ENCODE results near the gene IGFL1.
"Not testable (repeated sequence)": the region's sequence is repeated elsewhere in the genome, so short reads cannot be mapped to it uniquely, and the experiment has no call there.

Gene IGFL1

DNA sequence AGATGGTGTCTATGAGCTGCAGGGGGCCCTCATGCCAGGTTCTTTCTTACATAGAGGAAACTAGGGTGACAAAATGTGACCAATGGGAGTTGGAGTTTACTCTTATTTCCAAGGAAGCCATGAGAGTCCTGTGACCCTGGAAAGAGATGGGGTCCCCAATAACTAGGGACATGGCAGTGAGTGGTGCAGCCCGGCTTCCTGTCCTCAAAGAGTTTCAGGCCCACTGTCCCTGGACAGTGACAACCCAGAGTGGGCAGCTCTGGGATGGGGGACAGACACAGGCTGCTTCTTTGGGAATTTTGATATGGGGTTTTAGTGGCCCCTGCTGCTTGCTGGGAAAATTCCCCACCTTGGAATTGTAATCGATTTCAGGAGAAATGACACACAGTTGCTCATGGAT, 8.4 kb upstream of the IGFL1 start:
- Histone ChIP-seq H3K4me3 (ENCODE audit: low read depth in 1 of 2, low read length in 2 of 2) (no peak overlapping the region), H3K27ac (ENCODE audit: low read depth, low read length) (no peak overlapping the region), H3K9me3 (ENCODE audit: control insufficient read depth in 1 of 2, low read length in 2 of 2) (no peaks in the 10 kb centered on the region), H3K27me3 (ENCODE audit: control insufficient read depth in 1 of 2, insufficient read depth in 2 of 2, low read length in 2 of 2) (no peaks in the 10 kb centered on the region), H3K4me1 (ENCODE audit: control insufficient read depth in 1 of 2, insufficient read depth in 2 of 2, low read length in 2 of 2) (no peaks in the 10 kb centered on the region), H3K9ac (ENCODE audit: low read depth in 1 of 2, low read length in 2 of 2) (no peak overlapping the region), H3K36me3 (ENCODE audit: control insufficient read depth in 1 of 2, insufficient read depth in 2 of 2, low read length in 2 of 2) (no peaks in the 10 kb centered on the region)

DNA sequence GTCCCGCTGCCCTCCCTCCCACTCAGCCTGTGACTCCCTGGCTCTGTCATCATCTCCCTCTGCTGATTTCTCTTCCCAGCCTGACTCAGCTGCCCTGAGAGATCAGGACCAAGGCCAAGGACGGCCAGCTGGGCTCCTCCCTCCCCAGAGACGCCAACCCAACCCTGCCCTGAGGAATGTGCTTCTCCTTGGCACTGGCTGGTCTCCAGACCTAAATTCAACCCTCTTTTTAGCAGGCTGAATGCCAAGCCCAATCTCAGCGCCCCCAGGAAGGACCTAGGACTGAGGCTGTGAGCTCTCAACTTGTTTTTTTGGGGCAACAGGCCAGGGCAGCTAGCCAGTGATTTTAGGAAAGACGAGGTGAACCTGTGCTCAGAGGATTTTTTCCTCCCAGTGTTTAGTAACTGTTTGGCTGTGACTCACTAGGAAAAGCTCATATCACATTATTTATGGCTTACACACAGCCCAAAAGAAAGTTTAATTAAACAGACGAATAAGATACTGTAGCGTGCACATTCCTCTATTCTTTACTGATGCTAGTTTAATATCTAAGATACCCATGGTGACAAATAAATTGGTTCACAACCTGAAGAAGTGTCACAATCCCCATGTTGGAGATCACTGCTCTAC, 7.4 kb upstream of the IGFL1 start:
- no peak overlapping the region for H3K27ac ChIP-seq (ENCODE audit: low read depth, low read length)

DNA sequence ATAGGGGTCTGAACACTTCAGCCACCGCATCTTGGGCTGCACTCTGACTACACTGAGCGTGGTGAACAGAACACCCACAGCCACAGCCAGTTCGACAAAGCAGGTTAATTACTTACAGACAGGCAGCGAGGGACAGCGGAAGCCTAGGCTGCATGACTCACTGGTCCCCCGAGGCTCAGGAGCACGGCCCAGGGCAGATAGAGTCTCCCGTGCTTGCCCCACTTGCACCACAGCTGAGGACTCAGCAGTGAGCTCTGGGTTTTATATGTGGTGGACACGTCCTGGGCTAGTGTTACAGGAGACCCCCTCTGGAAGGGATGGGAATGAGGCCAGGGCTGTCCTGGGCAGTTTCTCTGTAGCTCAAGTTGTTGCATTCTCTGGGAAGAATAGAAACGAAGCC, 5.8 kb upstream of the IGFL1 start:
- H3K27me3 ChIP-seq (ENCODE audit: control insufficient read depth in 1 of 2, insufficient read depth in 2 of 2, low read length in 2 of 2); H3K9ac ChIP-seq (ENCODE audit: low read depth in 1 of 2, low read length in 2 of 2); H3K4me1 ChIP-seq (ENCODE audit: control insufficient read depth in 1 of 2, insufficient read depth in 2 of 2, low read length in 2 of 2); H3K27ac ChIP-seq (ENCODE audit: low read depth, low read length); H3K9me3 ChIP-seq (ENCODE audit: control insufficient read depth in 1 of 2, low read length in 2 of 2); H3K36me3 ChIP-seq (ENCODE audit: control insufficient read depth in 1 of 2, insufficient read depth in 2 of 2, low read length in 2 of 2); H3K4me3 ChIP-seq (ENCODE audit: low read depth in 1 of 2, low read length in 2 of 2): not testable (repeated sequence)

More for the DNA sequence above, 7.4 kb upstream of the IGFL1 start:
- Histone ChIP-seq H3K9ac (ENCODE audit: low read depth in 1 of 2, low read length in 2 of 2) (no peak overlapping the region), H3K9me3 (ENCODE audit: control insufficient read depth in 1 of 2, low read length in 2 of 2) (no peaks in the 10 kb centered on the region), H3K36me3 (ENCODE audit: control insufficient read depth in 1 of 2, insufficient read depth in 2 of 2, low read length in 2 of 2) (no peaks in the 10 kb centered on the region), H3K4me3 (ENCODE audit: low read depth in 1 of 2, low read length in 2 of 2) (no peak overlapping the region), H3K27me3 (ENCODE audit: control insufficient read depth in 1 of 2, insufficient read depth in 2 of 2, low read length in 2 of 2) (peaks cover 0 to 4% of the 10 kb centered on the region in 2 donors), H3K4me1 (ENCODE audit: control insufficient read depth in 1 of 2, insufficient read depth in 2 of 2, low read length in 2 of 2) (no peaks in the 10 kb centered on the region)

DNA sequence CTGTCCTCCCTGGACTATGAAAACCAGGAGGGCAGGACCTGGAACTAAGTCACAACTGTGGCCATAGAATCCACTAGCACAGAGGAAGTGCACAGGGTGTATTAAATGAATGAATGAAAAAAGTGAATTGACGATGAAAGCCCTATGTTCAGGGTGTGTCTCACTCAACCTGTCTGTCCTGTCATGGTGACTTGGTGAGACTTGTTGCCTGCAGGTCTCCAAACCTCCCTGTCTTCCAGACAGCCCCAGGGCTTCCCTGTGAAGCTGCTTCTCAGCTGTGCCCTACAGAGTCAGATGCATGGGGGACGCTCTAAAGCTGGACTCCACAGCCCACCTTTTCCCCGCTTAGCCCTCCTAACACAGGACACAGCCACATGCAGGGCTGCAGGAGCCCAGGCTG, 4.8 kb upstream of the IGFL1 start:
- no peaks in the 10 kb centered on the region for H3K9me3 ChIP-seq (ENCODE audit: control insufficient read depth in 1 of 2, low read length in 2 of 2)
- H3K27me3 ChIP-seq (ENCODE audit: control insufficient read depth in 1 of 2, insufficient read depth in 2 of 2, low read length in 2 of 2) = peaks cover 0 to 6% of the 10 kb centered on the region in 2 donors
- no peak overlapping the region for H3K4me3 ChIP-seq (ENCODE audit: low read depth in 1 of 2, low read length in 2 of 2)
- H3K36me3 ChIP-seq (ENCODE audit: control insufficient read depth in 1 of 2, insufficient read depth in 2 of 2, low read length in 2 of 2) = no peaks in the 10 kb centered on the region
- H3K27ac ChIP-seq (ENCODE audit: low read depth, low read length) = no peak overlapping the region
- no peak overlapping the region for H3K9ac ChIP-seq (ENCODE audit: low read depth in 1 of 2, low read length in 2 of 2)
- no peaks in the 10 kb centered on the region for H3K4me1 ChIP-seq (ENCODE audit: control insufficient read depth in 1 of 2, insufficient read depth in 2 of 2, low read length in 2 of 2)

DNA sequence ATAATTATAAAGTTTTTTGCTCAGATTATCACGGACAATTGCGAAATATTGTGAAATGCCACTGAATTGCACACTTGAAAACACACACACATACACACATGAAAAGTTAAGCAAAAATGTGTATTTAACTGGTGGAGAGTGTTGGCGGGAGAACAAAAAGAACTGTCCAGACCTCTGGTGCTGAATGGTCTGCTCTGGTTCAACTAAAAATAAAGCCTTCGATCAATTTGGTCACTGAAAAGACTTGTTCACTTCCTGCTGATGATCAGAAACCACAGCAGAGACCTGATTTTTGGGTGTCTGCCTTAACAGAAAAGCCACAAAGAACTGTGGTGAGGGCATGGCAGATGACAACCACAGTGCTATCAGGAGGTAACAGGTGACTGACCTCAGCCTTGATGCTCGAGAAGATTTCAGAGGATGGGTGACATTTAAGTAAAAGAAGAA, 4.0 kb upstream of the IGFL1 start:
- no peak overlapping the region for H3K27ac ChIP-seq (ENCODE audit: low read depth, low read length)
- no peaks in the 10 kb centered on the region for H3K4me1 ChIP-seq (ENCODE audit: control insufficient read depth in 1 of 2, insufficient read depth in 2 of 2, low read length in 2 of 2)
- no peaks in the 10 kb centered on the region for H3K36me3 ChIP-seq (ENCODE audit: control insufficient read depth in 1 of 2, insufficient read depth in 2 of 2, low read length in 2 of 2)
- peaks cover 0 to 6% of the 10 kb centered on the region in 2 donors for H3K27me3 ChIP-seq (ENCODE audit: control insufficient read depth in 1 of 2, insufficient read depth in 2 of 2, low read length in 2 of 2)
- H3K9ac ChIP-seq (ENCODE audit: low read depth in 1 of 2, low read length in 2 of 2) = no peak overlapping the region
- H3K9me3 ChIP-seq (ENCODE audit: control insufficient read depth in 1 of 2, low read length in 2 of 2) = no peaks in the 10 kb centered on the region
- H3K4me3 ChIP-seq (ENCODE audit: low read depth in 1 of 2, low read length in 2 of 2) = no peak overlapping the region

DNA sequence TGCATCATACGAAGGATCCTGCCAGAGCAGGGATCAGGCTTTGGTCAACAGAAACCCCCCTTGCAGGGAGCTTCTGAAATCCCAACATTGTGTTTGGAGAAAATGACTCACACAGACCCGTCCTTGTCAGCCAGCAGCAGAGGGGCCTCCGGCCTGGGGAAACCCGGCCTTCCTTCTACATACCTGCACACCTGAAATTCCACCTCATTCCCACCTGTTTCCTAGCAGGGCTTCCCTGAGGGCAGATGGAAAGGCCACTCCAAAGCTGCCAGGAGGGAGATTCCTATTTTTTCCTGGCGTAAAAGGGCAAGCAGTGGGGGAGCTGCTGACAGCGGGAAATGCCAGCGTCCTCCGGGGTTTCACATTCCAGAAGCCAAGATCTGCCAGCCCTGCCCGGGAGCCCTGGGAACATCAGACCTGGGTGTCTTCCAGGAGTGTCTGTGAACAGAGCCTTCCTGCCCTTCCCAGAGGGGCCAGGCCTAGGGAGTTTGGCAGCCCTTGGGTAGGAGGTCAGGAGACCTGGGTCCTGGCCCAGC, 3.0 kb upstream of the IGFL1 start:
- H3K27ac ChIP-seq (ENCODE audit: low read depth, low read length) = no peak overlapping the region
- H3K36me3 ChIP-seq (ENCODE audit: control insufficient read depth in 1 of 2, insufficient read depth in 2 of 2, low read length in 2 of 2) = no peaks in the 10 kb centered on the region
- no peak overlapping the region for H3K4me3 ChIP-seq (ENCODE audit: low read depth in 1 of 2, low read length in 2 of 2)
- peaks cover 0 to 8% of the 10 kb centered on the region in 2 donors for H3K27me3 ChIP-seq (ENCODE audit: control insufficient read depth in 1 of 2, insufficient read depth in 2 of 2, low read length in 2 of 2)
- H3K4me1 ChIP-seq (ENCODE audit: control insufficient read depth in 1 of 2, insufficient read depth in 2 of 2, low read length in 2 of 2) = no peaks in the 10 kb centered on the region
- no peak overlapping the region for H3K9ac ChIP-seq (ENCODE audit: low read depth in 1 of 2, low read length in 2 of 2)
- H3K9me3 ChIP-seq (ENCODE audit: control insufficient read depth in 1 of 2, low read length in 2 of 2) = no peaks in the 10 kb centered on the region

DNA sequence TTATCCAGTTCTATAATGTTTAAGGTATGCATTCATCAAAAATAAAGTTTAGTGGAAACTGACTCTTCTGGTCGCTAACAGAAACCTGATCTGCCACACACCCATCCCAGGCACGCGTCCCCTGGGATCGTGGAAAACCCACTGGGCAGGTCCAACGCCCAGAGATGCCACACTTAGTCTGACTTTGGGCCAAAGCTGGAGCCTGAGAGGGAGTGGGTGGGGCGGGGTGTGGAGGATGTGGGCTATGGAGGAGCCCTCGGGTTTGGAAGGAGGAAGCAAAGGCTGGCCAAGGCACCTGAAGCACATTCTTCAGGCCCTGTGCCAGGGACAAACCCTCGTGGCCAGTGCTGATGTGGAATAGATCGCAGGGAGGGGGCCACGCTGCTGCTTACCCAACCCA, 2.5 kb downstream of the IGFL1 start:
- Histone ChIP-seq H3K27ac (ENCODE audit: low read depth, low read length) (no peak overlapping the region), H3K4me3 (ENCODE audit: low read depth in 1 of 2, low read length in 2 of 2) (no peak overlapping the region), H3K9ac (ENCODE audit: low read depth in 1 of 2, low read length in 2 of 2) (no peak overlapping the region), H3K4me1 (ENCODE audit: control insufficient read depth in 1 of 2, insufficient read depth in 2 of 2, low read length in 2 of 2) (no peaks in the 10 kb centered on the region), H3K36me3 (ENCODE audit: control insufficient read depth in 1 of 2, insufficient read depth in 2 of 2, low read length in 2 of 2) (no peaks in the 10 kb centered on the region), H3K9me3 (ENCODE audit: control insufficient read depth in 1 of 2, low read length in 2 of 2) (no peaks in the 10 kb centered on the region), H3K27me3 (ENCODE audit: control insufficient read depth in 1 of 2, insufficient read depth in 2 of 2, low read length in 2 of 2) (peaks cover 0 to 5% of the 10 kb centered on the region in 2 donors)

DNA sequence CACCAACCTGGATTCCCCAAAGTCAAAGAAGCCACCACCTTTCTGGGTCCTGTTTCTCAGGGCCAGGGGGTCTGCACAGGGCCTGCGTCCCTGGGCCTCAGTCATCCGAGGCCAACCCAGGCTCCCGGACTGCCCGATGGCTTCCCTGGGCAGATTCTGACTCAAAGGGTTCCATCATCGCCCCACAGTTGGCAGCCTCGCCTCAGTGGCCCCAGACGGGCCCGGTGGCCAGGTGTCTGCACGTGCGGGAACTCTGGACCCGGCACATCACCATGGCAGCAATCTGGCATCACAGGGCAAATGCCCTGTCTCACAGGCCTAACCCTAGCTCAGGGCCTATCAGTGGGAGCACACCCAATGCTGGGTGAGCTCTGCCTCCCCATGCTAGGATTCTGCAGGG, 2.9 kb downstream of the IGFL1 start:
- Histone ChIP-seq H3K4me3 (ENCODE audit: low read depth in 1 of 2, low read length in 2 of 2) (no peak overlapping the region), H3K27me3 (ENCODE audit: control insufficient read depth in 1 of 2, insufficient read depth in 2 of 2, low read length in 2 of 2) (peaks cover 0 to 3% of the 10 kb centered on the region in 2 donors), H3K9me3 (ENCODE audit: control insufficient read depth in 1 of 2, low read length in 2 of 2) (no peaks in the 10 kb centered on the region), H3K36me3 (ENCODE audit: control insufficient read depth in 1 of 2, insufficient read depth in 2 of 2, low read length in 2 of 2) (no peaks in the 10 kb centered on the region), H3K4me1 (ENCODE audit: control insufficient read depth in 1 of 2, insufficient read depth in 2 of 2, low read length in 2 of 2) (no peaks in the 10 kb centered on the region), H3K9ac (ENCODE audit: low read depth in 1 of 2, low read length in 2 of 2) (no peak overlapping the region), H3K27ac (ENCODE audit: low read depth, low read length) (no peak overlapping the region)

DNA sequence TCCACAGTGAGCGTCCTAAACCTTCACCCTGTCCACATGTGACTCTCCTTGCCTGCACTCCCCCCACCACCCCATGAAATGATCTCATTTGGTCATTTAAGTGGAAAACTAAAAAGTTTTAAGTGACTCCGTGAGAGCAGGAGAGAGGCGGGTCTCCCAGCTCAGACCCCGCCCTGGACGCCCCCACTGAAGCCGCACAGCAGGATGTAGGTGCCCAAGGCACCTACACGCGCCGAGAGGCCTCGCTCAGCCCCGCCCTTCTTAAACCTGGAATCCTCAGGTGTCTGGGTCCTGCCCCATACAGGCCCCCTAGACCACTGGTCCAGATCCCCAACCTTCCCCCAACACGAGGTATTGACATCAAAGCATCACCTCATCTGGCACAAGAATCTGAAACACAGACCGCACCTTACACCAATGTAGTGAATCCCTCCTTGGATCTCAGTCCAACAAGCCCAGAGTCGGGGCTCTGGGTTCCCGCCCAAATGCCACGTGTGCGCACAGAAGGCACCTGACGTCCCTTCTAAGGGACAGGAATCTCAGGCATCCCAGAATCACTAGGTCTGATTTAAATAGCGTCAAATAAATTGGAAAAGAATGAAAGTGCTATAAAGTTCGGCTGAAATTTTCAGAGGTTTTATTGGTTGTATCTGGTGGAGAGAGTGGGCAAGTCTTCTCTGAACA, 3.5 kb downstream of the IGFL1 start:
- H3K4me1 ChIP-seq (ENCODE audit: control insufficient read depth in 1 of 2, insufficient read depth in 2 of 2, low read length in 2 of 2) = no peaks in the 10 kb centered on the region
- no peak overlapping the region for H3K9ac ChIP-seq (ENCODE audit: low read depth in 1 of 2, low read length in 2 of 2)
- no peaks in the 10 kb centered on the region for H3K9me3 ChIP-seq (ENCODE audit: control insufficient read depth in 1 of 2, low read length in 2 of 2)
- no peak overlapping the region for H3K27ac ChIP-seq (ENCODE audit: low read depth, low read length)
- H3K4me3 ChIP-seq (ENCODE audit: low read depth in 1 of 2, low read length in 2 of 2) = no peak overlapping the region
- H3K36me3 ChIP-seq (ENCODE audit: control insufficient read depth in 1 of 2, insufficient read depth in 2 of 2, low read length in 2 of 2) = no peaks in the 10 kb centered on the region
- peaks cover 0 to 3% of the 10 kb centered on the region in 2 donors for H3K27me3 ChIP-seq (ENCODE audit: control insufficient read depth in 1 of 2, insufficient read depth in 2 of 2, low read length in 2 of 2)

DNA sequence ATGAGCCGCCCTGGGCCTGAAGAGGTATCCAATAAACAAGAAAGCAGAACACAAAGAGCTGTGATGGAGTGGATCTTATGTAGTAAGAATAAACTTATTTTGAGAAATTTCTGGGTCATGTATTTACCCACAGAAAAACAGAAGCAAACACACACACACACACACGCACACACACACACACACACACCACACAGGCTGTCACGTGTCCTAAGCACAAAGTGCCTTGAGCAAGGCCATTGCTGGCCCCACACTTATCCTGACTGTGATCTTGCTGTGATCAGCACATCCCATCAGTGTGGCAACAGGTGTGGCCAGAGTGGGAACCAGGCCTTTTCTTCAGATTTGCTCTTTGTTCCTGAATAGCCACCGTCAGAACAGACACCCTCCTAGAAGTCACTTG, 4.3 kb downstream of the IGFL1 start:
- not testable (repeated sequence) for H3K9me3 ChIP-seq (ENCODE audit: control insufficient read depth in 1 of 2, low read length in 2 of 2); H3K4me3 ChIP-seq (ENCODE audit: low read depth in 1 of 2, low read length in 2 of 2); H3K27ac ChIP-seq (ENCODE audit: low read depth, low read length); H3K27me3 ChIP-seq (ENCODE audit: control insufficient read depth in 1 of 2, insufficient read depth in 2 of 2, low read length in 2 of 2); H3K9ac ChIP-seq (ENCODE audit: low read depth in 1 of 2, low read length in 2 of 2); H3K36me3 ChIP-seq (ENCODE audit: control insufficient read depth in 1 of 2, insufficient read depth in 2 of 2, low read length in 2 of 2); H3K4me1 ChIP-seq (ENCODE audit: control insufficient read depth in 1 of 2, insufficient read depth in 2 of 2, low read length in 2 of 2)
